ENCODE data around the gene NLGN4X.

The NLGN4X gene

DNA sequence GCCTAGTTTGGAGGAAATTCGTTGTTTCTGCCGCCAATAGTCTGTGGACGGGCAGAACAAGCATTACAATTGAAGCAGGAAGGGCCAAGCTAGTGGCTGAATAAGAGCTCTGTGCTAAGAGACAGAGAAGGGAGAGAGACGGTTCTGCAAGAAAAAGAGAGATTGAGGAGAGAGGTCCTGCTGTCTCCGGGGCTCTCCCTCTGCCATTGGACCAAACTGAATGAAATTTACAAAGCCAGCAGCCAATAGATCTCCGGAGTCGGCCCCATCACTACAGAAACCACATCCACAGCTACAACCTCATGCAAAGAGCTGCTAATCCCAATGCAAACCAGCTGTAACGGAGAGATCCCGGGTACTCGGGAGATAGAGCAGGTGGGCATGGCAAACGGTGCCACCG, at the start of gene NLGN4X:
Gene NLGN4X (minus strand): TSS at position 148 of the 400 bp plus-strand sequence. CDS start 77,401 bp downstream, outside the sequence.
- no peak for DNase-seq (ENCODE audit: low read depth in 2 of 2)

DNA sequence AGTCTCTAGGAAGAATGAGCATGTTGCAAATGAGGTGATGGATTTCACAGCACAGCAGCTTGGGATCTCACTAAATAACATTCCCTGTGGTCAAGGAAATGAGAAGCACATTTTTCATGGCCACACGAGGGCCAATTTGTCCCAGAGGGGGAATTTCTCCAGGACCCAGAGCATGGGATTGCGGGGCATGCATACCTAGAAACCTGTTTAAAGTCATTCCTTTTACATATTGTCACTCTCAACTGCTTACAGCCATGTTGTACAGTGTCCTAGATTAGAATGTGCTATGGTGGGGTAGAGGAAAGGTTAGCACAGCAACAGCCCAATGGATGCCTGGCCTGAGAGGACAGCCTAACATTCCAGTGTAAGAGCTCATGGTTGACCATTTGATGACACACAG, 37.4 kb upstream of the NLGN4X start:
- no peak for DNase-seq (ENCODE audit: low read depth in 2 of 2)

DNA sequence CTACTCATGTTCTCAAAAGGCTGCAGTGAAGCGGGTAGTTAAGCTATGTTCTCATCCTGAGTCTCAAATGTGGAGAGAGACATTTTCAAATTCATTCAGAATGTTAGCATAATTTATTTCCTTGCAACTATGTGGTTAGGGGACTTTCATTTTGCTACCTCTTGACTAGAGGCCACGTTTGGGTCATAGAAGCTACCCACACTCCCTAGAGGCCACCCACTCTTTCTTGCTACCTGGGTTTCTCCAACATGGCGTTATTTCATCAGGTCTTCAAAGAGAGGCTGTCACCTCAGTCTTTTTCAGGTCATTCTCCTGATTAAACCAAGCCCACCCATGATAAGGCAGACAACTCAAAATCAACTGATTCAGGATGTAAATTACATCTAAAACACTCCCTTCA, 34.3 kb upstream of the NLGN4X start:
- DNase-seq (ENCODE audit: low read depth in 2 of 2) = no peak

DNA sequence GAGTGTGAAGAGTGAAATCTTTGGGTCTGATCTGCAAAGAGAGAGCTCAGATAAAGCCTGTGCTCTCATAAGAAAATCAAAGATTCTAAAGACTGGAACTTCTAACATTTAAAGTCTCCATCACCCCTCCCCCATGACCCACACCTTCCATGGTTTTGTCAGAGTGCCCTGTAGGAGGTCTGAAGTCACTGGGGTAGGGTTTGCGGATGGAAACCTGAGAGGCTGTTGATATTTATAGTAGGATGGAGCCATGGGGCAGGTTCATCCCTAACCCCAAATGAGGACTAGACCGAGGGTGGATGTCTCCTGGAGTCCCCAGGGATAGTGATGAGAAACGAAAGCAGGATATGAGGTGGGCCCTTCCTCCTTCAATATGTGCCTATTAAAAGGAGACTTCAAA, 28.4 kb upstream of the NLGN4X start:
- no peak for DNase-seq (ENCODE audit: low read depth in 2 of 2)

DNA sequence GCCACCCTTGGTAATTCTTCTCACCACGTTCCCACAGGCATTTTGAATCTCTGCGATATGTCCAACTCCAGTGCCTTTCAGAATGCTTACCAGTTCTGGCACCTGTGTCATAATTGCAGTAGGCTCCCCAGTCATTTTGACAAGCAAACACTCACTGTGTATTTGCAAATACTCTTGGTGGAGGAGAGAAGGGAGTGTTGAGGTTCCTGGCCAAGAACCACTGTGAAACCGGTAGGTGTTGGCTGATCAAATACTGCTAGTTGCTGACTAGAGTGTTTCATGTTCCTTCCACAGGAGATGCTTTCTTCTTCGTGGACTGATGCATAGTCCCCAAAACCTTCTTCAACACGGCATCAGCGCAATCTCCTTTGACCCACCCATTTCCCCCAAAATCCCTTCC, 16.0 kb upstream of the NLGN4X start:
- DNase-seq (ENCODE audit: low read depth in 2 of 2) = no peak

DNA sequence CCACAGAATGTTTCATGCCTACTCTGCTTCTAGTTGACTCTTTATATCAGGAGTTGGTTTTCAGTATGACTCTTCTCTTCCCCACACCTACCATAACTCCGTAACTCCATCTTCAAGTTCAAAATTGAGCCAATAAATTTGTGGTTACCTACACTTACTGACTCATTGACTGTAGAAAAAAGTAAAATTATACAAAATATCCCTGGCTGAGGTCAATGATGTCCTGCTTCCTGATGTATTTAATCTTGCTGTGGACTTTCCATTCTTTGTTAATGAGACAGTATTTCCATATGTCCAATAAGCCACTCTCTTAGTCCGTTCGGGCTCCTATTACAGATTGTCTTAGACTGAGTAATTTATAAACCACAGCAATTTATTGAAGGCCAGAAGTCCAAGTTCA, 9.9 kb upstream of the NLGN4X start:
- DNase-seq (ENCODE audit: low read depth in 2 of 2) = no peak

DNA sequence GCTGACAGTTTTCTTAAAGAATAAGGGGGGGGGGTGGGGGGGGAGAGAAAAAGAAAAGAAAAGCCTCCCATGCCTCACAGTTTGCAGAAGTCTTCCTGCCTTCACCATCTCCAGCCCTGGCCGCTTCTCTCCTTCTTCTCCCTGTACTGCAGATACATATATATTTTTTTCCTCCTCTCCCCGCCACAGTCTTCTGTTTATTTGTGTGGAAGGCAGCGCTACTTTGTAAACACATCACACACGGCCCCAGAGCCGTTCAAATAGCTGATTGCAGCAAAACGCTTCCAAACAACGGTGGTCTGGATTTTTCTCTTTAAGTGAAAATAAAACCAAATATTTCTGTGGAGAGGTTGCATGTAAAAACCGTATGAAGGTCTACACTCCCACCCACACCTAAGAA, 732 bp downstream of the NLGN4X start:
- no peak for DNase-seq (ENCODE audit: low read depth in 2 of 2)

DNA sequence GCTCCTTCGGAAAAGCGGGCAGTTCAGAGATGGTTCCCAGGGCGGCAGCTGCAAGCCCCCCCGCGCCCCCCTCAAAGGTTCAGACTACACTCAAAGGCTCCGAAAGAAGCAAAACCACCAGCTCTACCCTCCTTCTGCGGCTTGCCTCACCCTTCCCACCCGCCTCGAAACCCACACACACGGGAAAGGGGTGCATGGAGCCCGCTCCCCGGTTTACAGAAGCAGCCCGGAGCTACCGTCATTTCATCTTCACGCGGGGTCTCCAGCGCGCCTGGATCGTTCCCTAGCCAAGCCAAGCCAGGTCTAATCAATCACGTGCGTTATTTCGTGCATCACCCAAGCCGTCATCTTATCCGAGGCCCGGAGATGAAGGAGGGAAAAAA, 1.2 kb downstream of the NLGN4X start:
- no peak for DNase-seq (ENCODE audit: low read depth in 2 of 2)

DNA sequence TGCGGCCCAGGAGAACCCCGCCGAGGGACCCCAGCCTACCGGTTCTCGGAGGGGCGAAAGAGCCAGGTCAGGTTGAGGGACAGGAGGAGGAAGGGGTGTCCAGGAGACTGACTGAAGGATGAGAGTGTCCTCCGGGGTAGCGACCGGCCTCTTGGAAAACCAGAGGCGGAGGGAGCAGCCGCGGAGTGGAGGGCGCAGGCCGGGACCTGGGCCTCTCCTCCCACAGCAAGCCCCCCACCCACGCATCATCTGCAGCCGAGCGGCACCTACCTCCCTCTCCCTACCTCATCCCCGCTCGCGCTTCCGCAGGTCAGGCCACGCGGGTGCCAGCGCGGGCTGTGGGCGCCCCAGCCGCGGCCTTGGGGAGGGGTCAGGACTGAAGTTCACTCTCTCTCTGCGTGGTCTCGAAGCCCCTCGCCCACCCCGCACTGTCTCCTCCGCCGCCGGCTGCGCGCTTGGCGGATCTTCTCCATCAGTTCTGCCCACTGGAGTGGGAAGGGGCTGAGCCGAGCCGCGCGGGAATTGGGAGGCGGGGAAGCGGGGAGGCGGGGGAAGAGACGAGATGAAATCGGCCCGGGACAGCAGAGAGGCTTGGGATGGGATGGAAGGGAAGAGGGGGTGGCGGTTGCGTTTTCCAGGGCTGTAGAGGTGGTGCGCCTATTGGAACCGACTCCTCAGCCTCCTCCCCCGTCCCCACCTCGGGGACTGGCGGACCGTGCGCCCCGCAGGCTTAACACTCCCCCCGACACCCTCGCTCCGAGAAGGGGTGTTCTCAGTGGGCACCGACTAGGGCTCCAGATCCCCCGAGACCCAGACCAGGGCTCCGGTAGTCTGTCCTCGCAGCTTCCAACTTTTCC, 1.8 kb downstream of the NLGN4X start:
- DNase-seq (ENCODE audit: low read depth in 2 of 2) = no peak

DNA sequence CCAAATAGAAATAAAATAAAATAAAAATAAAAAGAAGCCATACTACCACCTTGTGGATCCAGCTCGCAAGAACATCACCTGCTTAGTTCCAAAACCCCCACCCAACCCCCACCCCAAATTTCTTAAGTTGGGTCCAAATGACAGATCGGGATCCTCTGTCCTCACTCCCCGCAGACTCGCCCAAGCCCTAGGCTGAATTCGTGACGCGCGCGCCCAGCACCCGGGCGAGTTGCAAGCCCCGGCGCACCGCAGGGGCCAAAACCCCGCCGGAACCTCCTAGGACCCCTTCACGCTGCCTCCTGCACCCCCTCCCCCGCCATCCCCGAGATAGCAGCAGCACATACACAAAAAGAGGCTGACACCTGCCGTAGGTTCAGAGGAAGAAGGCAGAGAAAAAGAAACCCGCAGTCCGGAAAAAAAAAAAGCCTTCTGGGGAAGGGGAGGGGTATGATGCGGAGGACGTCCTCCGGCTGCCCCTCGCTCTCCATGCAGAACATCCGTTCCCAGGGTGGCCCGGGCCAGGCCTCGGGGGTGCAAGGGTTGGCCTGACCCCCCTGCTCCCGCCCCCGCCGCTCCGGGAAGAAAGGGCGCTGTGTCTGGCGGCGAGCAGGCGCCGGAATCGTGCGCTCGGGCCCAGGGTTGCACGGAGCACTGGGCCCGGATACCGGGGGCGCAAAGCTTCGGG, 2.6 kb downstream of the NLGN4X start:
- no peak for DNase-seq (ENCODE audit: low read depth in 2 of 2)

DNA sequence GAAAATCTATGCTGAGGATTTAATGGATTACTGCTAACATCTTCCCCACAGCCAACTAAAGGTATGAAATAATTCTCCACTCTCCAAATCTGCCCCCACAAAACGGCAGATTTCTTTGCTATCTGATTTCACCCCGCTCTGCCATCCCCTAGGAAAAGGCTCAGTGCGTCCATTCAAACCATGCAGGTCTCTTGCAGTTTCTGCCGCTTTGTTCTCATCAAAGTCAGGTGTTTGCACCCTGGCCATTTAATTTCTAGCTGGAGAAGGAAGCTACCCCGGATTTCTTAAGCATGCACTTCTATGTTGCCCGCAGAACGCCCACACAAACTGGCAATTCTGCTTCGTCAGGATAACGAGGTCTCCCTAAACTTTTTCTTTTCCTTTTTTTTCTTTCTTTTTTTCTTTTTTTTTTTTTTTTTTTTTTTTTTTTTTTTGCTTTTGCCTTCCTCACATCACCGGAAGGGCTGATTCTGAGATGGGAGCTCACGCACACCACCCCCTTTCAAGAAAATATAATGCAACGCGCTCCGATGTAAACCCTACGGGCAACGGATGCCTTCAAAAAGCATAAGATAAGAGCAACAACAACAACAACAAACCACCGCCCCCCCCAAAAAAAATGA, 3.3 kb downstream of the NLGN4X start:
- DNase-seq (ENCODE audit: low read depth in 2 of 2) = no peak

DNA sequence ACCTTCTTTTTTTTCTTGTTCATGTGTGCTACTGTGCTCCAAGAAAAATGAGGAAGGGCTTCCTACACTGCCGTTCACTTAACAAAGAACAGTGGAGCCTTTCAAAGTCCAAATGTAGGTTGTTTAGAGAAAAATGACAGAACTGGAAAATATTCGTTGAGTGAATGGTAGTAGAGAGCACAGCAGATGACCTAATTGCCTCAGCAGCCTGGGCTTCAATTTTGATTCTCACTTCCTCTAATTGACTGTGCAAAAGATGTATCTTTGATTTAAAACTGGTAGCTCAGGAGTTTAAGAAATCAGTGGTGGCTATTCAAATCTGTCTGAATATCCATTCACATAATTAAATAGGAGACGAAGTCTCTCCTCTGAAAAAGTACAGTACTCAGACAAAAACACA, 5.2 kb downstream of the NLGN4X start:
- no peak for DNase-seq (ENCODE audit: low read depth in 2 of 2)

DNA sequence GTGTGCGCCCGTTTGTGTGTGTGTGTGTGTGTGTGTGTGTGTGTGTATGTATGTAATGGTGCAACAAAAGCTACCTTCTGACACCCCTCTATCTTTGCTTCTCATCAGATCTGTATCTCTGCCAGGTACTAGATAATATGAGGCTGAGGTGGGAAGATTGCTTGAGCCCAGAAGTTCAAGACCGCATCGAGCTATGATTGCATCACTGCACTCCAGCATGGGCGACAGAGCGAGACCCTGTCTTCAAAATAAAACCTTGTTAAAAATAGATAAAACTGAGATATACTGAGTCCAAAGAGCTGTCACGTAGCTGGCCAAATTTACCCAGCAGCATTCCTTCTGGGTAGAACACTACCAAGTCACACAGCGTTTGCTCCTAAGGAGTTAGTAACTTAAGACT, 18.4 kb downstream of the NLGN4X start:
- no peak for DNase-seq (ENCODE audit: low read depth in 2 of 2)

DNA sequence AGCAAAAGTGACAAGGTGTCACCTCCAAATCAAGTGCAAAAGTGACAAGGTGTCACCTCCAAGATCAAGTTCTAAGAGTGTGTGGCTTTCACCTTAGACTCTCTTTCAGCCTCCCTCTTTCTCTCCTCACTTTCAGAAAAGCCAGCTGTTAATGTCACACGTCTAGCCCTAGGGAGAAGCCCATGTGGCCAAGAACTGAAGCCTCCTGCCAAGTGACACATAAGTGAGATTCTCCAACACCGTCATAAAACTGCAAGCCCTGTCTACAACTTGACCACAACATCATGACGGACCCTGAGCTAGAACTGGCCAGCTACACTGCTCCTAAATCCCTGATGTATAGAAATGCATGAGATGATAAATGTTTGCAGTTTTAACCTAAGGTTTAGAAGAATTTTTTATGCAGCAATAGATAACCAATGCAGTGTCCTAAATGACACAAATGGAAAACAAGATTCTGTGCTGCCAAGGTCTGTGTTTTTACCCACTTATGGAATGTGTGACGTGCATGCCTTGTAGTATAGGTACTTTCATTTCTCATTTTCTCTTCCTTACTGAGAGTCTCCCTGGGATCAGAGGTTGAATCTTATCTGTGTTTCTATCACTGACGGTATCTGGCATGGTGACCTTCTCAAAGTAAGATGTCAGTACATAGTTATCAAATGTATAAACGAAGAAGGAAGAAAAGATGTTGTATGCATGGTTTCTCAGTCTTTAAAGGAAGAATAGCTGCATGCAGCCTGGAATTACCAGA, 25.0 kb downstream of the NLGN4X start:
- no peak for DNase-seq (ENCODE audit: low read depth in 2 of 2)

DNA sequence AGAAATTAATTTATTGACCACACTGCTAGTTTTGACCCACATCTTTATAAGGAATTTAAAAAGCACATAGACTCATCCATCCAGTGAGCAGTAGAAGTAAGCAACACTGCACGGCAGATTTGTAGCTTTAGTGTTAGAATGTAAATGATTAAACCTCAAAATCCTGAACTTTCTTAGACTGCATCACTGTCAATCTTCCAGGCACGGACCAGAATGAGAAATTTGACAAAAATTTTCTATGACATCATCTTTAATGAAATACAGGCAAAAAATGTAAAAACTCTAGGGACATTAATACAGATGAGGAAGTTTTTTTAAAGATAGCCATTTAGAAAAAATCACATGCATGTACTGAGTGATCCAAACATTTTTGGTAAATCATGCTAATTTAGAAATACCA, 29.2 kb downstream of the NLGN4X start:
- no peak for DNase-seq (ENCODE audit: low read depth in 2 of 2)

DNA sequence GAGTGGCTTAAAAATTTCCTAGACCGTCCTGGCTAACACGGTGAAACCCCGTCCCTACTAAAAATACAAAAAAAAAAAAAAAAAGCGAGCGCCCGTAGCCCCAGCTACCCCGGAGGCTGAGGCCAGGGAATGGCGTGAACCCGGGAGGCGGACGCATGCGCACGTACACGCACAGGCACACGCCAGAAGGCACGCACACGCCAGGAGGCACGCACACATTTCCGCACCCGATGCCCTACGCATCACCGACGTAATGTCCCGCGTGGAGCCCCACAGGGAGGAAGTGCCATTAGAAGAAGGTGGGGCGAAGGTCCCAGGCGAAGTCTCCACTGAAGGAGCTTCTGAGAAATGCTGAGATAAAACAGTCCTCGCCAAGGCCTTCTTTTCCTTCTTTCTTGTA, 41.4 kb downstream of the NLGN4X start:
- no peak for DNase-seq (ENCODE audit: low read depth in 2 of 2)

DNA sequence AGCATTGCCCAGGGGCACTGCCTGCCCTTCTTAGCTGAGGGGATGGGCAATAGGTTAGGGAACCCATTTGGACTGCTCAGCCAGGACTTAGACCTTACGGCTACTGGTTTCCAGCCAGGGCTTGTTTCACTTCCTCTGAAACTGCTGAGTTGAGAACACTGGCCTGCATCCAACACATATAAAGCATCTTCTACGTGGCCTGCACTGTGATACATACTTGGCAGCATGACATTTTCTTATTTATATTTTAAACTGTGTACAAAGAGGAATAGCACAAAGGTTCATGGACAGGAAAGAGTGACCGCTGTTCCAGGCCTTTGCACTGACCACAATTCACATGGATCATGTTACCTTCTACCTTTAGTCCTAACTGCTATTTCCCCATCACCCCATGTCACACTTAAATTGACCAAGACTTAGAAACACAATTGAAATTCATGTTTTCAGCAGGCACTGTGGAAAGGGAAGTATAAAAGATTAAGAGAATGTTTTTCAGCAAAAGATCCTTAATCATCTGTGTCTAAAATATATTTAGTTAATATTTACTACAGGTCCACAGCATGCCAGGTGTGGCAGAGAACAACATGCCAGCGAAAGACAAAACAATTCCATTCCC, 43.7 kb downstream of the NLGN4X start:
- no peak for DNase-seq (ENCODE audit: low read depth in 2 of 2)

DNA sequence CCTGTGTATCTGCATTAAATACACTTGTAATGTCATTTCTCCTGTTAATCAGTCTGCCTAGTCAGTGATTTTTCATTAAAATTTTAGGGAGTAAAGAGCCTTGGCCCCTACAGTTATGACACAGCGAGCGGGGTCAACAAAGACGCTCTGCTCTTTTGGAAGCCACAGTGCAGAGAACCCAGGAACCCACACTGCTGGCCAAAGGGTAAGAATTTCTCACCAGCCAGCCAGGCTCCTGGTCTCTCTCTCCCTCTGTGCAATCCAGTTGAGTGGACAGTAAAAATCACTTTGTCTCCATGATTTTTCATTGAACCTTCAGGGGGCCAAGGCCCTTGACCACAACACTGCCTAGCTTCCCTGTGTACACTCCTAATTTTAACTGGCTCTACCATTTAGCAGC, 52.8 kb downstream of the NLGN4X start:
- no peak for DNase-seq (ENCODE audit: low read depth in 2 of 2)

DNA sequence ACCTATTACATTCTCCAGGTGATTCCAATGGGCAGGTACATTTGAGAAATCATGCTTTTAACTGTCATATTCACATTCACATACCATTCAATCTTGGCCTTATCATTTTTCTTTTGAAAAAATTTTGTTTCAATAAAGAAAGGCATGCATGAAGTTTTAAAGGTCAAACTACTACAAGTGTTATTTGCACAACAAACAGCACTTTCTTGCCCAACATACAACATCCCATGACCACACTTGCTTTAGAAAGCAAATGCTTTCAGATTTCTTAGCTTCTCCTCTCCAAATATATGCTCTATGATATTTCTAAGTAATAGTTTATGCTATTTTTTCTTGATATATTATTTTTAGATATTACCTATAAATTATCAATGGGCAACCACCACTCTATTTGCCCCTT, 58.2 kb downstream of the NLGN4X start:
- DNase-seq (ENCODE audit: low read depth in 2 of 2) = no peak

DNA sequence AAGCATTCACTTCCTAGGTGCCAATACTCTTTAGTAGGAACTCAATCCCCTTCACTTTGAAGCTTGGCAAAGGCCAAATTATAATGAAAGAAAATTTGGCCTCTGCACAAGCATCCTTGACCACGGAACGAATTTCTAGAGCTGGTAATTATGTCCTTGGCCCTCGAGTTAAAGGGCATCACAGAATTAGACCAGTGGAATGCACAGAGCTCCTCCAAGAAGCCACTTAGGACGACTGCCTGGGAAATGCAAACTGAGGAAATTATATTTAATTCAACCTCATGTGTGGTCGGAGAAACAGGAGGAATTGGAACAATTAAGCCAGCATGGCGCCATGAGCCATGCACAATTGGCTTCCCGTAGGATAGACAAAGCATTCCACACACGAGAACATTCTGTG, 59.3 kb downstream of the NLGN4X start:
- DNase-seq (ENCODE audit: low read depth in 2 of 2) = no peak

DNA sequence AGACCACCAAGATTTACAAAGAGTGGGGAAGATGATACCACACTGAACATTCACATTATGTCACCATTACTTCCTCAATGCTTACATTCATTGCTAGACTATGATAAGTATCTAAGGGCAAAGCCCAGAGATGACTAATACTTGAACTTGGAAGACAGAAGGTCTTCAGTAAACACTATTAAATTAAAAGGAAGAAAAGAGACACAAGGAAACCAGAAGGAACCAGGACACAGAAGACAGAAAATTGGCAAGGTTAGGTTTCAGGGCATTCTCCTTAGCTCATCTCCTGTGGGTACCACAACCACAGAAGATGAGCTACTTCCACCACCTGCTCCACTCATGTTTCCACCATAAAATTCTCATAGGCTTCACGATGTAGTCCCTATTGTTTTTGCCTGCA, 64.9 kb downstream of the NLGN4X start:
- no peak for DNase-seq (ENCODE audit: low read depth in 2 of 2)

DNA sequence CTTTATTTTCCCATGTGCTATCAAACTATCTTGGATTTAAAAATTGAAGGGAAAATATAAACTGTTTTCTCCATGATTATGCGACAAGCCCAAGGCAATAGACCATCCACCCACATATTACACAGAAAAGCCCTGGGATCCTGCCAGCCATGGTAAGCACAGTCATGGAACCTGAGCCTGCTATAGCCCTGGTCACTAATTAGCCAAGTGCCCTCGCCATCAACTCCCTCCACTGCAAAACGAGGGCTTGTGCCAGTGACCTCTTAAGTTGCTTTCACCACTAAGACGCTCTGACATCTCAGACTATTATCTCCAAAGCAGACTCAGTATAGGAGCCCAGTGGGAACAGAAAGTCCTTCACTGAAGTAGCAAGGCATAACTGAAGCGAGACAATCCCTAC, 69.2 kb downstream of the NLGN4X start:
- no peak for DNase-seq (ENCODE audit: low read depth in 2 of 2)
